CD4-positive, alpha-beta memory T cell (primary cell): ENCODE data around the gene PPP1R9A. TPM values are rescaled to one million over a fixed set of nuclear protein-coding genes. Genes with fewer than 3 reads are reported as not detected.

ENCODE experiments used
- CTCF ChIA-PET: fragments of 350-600 bp; sonication (Branson Sonifier 250); formaldehyde crosslinking; loops from one replicate; lab custom pipeline; 2021; ENCODE audit warnings: inconsistent platforms; ENCODE audit not compliant: partially characterized antibody; lab: Charles Lee
- POLR2A ChIA-PET: fragments of 350-600 bp; sonication (Branson Sonifier 250); formaldehyde crosslinking; loops from one replicate; lab custom pipeline; 2021; ENCODE audit not compliant: partially characterized antibody; lab: Charles Lee
- DNase-seq, 5 donors: peaks; one replicate each; pipeline versions ENCODE4 v3.0.0 to v3.0.0-alpha.2; 2020 to 2022; ENCODE audit warnings: mixed read lengths in 1 of 5
- H3K27ac ChIP-seq: one replicate; pipeline ENCODE4 v1.7.0; 2013; ENCODE audit warnings: low read depth, low read length
- H3K27me3 ChIP-seq: 2 replicates; pipeline ENCODE4 v1.7.0; 2013; ENCODE audit warnings: mild to moderate bottlenecking, low read length, moderate library complexity; ENCODE audit not compliant: insufficient read depth
- H3K36me3 ChIP-seq: 2 replicates; pipeline ENCODE4 v1.7.0; 2013; ENCODE audit warnings: mild to moderate bottlenecking, low read length, moderate library complexity; ENCODE audit not compliant: insufficient read depth
- H3K4me1 ChIP-seq: 2 replicates; pipeline ENCODE4 v1.7.0; 2013; ENCODE audit warnings: mild to moderate bottlenecking, low read length, moderate library complexity; ENCODE audit not compliant: insufficient read depth
- H3K4me3 ChIP-seq, 2 donors: one replicate each; pipeline ENCODE4 v1.7.0; 2013; ENCODE audit warnings: low read length in 2 of 2, mild to moderate bottlenecking in 1 of 2
- H3K9me3 ChIP-seq, 2 donors: one replicate each; pipeline ENCODE4 v1.7.0; 2013; ENCODE audit warnings: low read length in 2 of 2, control low read depth in 1 of 2; ENCODE audit not compliant: control insufficient read depth in 1 of 2
- H3K27ac Mint-ChIP-seq, 7 donors: one replicate each; pipeline ENCODE4 v1.8.0; 2020 to 2021; ENCODE audit warnings: mixed read lengths in 7 of 7, mild to moderate bottlenecking in 6 of 7, inconsistent platforms in 3 of 7, moderate library complexity in 3 of 7
- H3K27me3 Mint-ChIP-seq, 2 donors: one replicate each; pipeline ENCODE4 v1.8.0; 2020 to 2021; ENCODE audit warnings: mixed read lengths in 2 of 2
- H3K36me3 Mint-ChIP-seq, 2 donors: one replicate each; pipeline ENCODE4 v1.8.0; 2020 to 2021; ENCODE audit warnings: mixed read lengths in 2 of 2, inconsistent platforms in 1 of 2, mild to moderate bottlenecking in 1 of 2
- H3K4me1 Mint-ChIP-seq, 4 donors: one replicate each; pipeline ENCODE4 v1.8.0; 2020 to 2021; ENCODE audit warnings: mixed read lengths in 4 of 4, mild to moderate bottlenecking in 1 of 4
- H3K4me3 Mint-ChIP-seq, 8 donors: one replicate each; pipeline ENCODE4 v1.8.0; 2020 to 2021; ENCODE audit warnings: mixed read lengths in 8 of 8, mild to moderate bottlenecking in 7 of 8, moderate library complexity in 6 of 8, inconsistent platforms in 3 of 8
- H3K9me3 Mint-ChIP-seq, 8 donors: one replicate each; pipeline ENCODE4 v1.8.0; 2020 to 2021; ENCODE audit warnings: mixed read lengths in 8 of 8, mild to moderate bottlenecking in 5 of 8, inconsistent platforms in 3 of 8, moderate library complexity in 1 of 8
- intact Hi-C: fragments of 100-400 bp; cut with micrococcal nuclease; formaldehyde crosslinking; loops from one replicate; pipeline ENCODE4 v1.15.1; 2023
- polyA plus RNA-seq, 2 donors: library from polyadenylated mRNA; unstranded; fragments of 300-500 nt; fragmentation: Illumina TruSeq; gene quantifications; one replicate each; pipeline ENCODE4 v1.2.3, GENCODE V29; 2021
- total RNA-seq, 2 experiments: library from RNA; stranded (reverse); gene quantifications; one replicate each; pipeline ENCODE4 v1.2.3, GENCODE V29; 2021

The PPP1R9A gene
- total and polyA plus RNA-seq, 4 experiments from 2014 or later: not detected

GRCh38 chr7:95099106-95099505 lies 191.7 kb downstream of the PPP1R9A start:
- Mint-ChIP-seq H3K36me3 (no peaks in the 10 kb centered on the region), H3K4me1 (no peaks in the 10 kb centered on the region), H3K4me3 (no peak overlapping the region), H3K27me3 (no peaks in the 10 kb centered on the region), H3K27ac (no peak overlapping the region), H3K9me3 (peaks cover 0 to 2% (median 0%) of the 10 kb centered on the region in 8 donors)
- ChIA-PET CTCF (no interaction called here), POLR2A (no interaction called here)
- Histone ChIP-seq H3K4me1 (no peaks in the 10 kb centered on the region), H3K27ac (no peak overlapping the region), H3K27me3 (no peaks in the 10 kb centered on the region), H3K4me3 (no peak overlapping the region), H3K9me3 (no peaks in the 10 kb centered on the region), H3K36me3 (no peaks in the 10 kb centered on the region)
- intact Hi-C loops: no loop called here
- DNase-seq: no peak

- ChIA-PET CTCF (no interaction called here), POLR2A (no interaction called here)
- Histone ChIP-seq H3K36me3 (no peaks in the 10 kb centered on the region), H3K4me3 (no peak overlapping the region), H3K4me1 (no peaks in the 10 kb centered on the region), H3K9me3 (no peaks in the 10 kb centered on the region), H3K27me3 (no peaks in the 10 kb centered on the region), H3K27ac (no peak overlapping the region)
- no peak overlapping the region for H3K4me3 Mint-ChIP-seq
- no peaks in the 10 kb centered on the region for H3K4me1 Mint-ChIP-seq
- DNase-seq: no peak
- no peaks in the 10 kb centered on the region for H3K27me3 Mint-ChIP-seq
- H3K9me3 Mint-ChIP-seq: peaks cover 0 to 2% (median 0%) of the 10 kb centered on the region in 8 donors
- no peak overlapping the region for H3K27ac Mint-ChIP-seq
- no peaks in the 10 kb centered on the region for H3K36me3 Mint-ChIP-seq
- intact Hi-C loops: no loop called here
Observed at GRCh38 chr7:95101422-95101821, 194.0 kb downstream of the PPP1R9A start.

- H3K9me3 ChIP-seq: no peaks in the 10 kb centered on the region
- H3K4me3 ChIP-seq: no peak overlapping the region
- Mint-ChIP-seq H3K9me3 (peaks cover 0 to 2% (median 0%) of the 10 kb centered on the region in 8 donors), H3K4me3 (no peak overlapping the region), H3K36me3 (no peaks in the 10 kb centered on the region), H3K4me1 (no peaks in the 10 kb centered on the region), H3K27me3 (no peaks in the 10 kb centered on the region), H3K27ac (no peak overlapping the region)
- no peaks in the 10 kb centered on the region for H3K27me3 ChIP-seq
- DNase-seq: no peak
- POLR2A ChIA-PET: no interaction called here
- CTCF ChIA-PET: no interaction called here
- no peaks in the 10 kb centered on the region for H3K4me1 ChIP-seq
- H3K27ac ChIP-seq: no peak overlapping the region
- intact Hi-C loops: no loop called here
- H3K36me3 ChIP-seq: no peaks in the 10 kb centered on the region
Observed at GRCh38 chr7:95102662-95103061, 195.3 kb downstream of the PPP1R9A start.

GRCh38 chr7:95104739-95105138 lies 197.3 kb downstream of the PPP1R9A start:
- intact Hi-C loops: no loop called here
- CTCF ChIA-PET: interaction anchor here (0.9 kb wide), 1 partner anchor 654 kb away, joined by 3 read pairs; no protein-coding TSS in a partner anchor
- H3K36me3 ChIP-seq: no peaks in the 10 kb centered on the region
- no peaks in the 10 kb centered on the region for H3K27me3 ChIP-seq
- no peak overlapping the region for H3K4me3 Mint-ChIP-seq
- no peaks in the 10 kb centered on the region for H3K36me3 Mint-ChIP-seq
- H3K4me1 Mint-ChIP-seq: no peaks in the 10 kb centered on the region
- POLR2A ChIA-PET: no interaction called here
- peaks cover 0 to 2% (median 0%) of the 10 kb centered on the region in 8 donors for H3K9me3 Mint-ChIP-seq
- no peaks in the 10 kb centered on the region for H3K27me3 Mint-ChIP-seq
- no peak overlapping the region for H3K4me3 ChIP-seq
- H3K27ac ChIP-seq: no peak overlapping the region
- DNase-seq: no peak
- no peaks in the 10 kb centered on the region for H3K4me1 ChIP-seq
- H3K9me3 ChIP-seq: no peaks in the 10 kb centered on the region
- no peak overlapping the region for H3K27ac Mint-ChIP-seq

- Mint-ChIP-seq H3K4me1 (no peaks in the 10 kb centered on the region), H3K4me3 (no peak overlapping the region), H3K9me3 (no peaks in the 10 kb centered on the region), H3K36me3 (no peaks in the 10 kb centered on the region), H3K27me3 (no peaks in the 10 kb centered on the region), H3K27ac (no peak overlapping the region)
- intact Hi-C loops: no loop called here
- ChIA-PET CTCF (no interaction called here), POLR2A (no interaction called here)
- Histone ChIP-seq H3K36me3 (no peaks in the 10 kb centered on the region), H3K9me3 (no peaks in the 10 kb centered on the region), H3K27me3 (no peaks in the 10 kb centered on the region), H3K4me1 (no peaks in the 10 kb centered on the region), H3K4me3 (no peak overlapping the region), H3K27ac (no peak overlapping the region)
- DNase-seq: no peak
Observed at GRCh38 chr7:95105627-95106026, 198.2 kb downstream of the PPP1R9A start.

- Histone ChIP-seq H3K27me3 (no peaks in the 10 kb centered on the region), H3K27ac (no peak overlapping the region), H3K9me3 (no peaks in the 10 kb centered on the region), H3K4me1 (no peaks in the 10 kb centered on the region), H3K36me3 (no peaks in the 10 kb centered on the region), H3K4me3 (no peak overlapping the region)
- intact Hi-C loops: no loop called here
- H3K4me3 Mint-ChIP-seq: no peak overlapping the region
- CTCF ChIA-PET: no interaction called here
- no peak overlapping the region for H3K27ac Mint-ChIP-seq
- H3K36me3 Mint-ChIP-seq: no peaks in the 10 kb centered on the region
- H3K4me1 Mint-ChIP-seq: no peaks in the 10 kb centered on the region
- no peaks in the 10 kb centered on the region for H3K9me3 Mint-ChIP-seq
- H3K27me3 Mint-ChIP-seq: no peaks in the 10 kb centered on the region
- POLR2A ChIA-PET: no interaction called here
- DNase-seq: no peak
Observed at GRCh38 chr7:95106401-95106800, 199.0 kb downstream of the PPP1R9A start.

GRCh38 chr7:95110707-95111106 lies 203.3 kb downstream of the PPP1R9A start:
- no peaks in the 10 kb centered on the region for H3K9me3 Mint-ChIP-seq
- H3K27ac ChIP-seq: no peak overlapping the region
- no peak for DNase-seq
- no peaks in the 10 kb centered on the region for H3K36me3 ChIP-seq
- H3K9me3 ChIP-seq: no peaks in the 10 kb centered on the region
- H3K4me1 Mint-ChIP-seq: no peaks in the 10 kb centered on the region
- intact Hi-C loops: no loop called here
- no peaks in the 10 kb centered on the region for H3K36me3 Mint-ChIP-seq
- H3K4me3 ChIP-seq: no peak overlapping the region
- no peak overlapping the region for H3K27ac Mint-ChIP-seq
- H3K27me3 Mint-ChIP-seq: no peaks in the 10 kb centered on the region
- CTCF ChIA-PET: no interaction called here
- POLR2A ChIA-PET: no interaction called here
- H3K4me1 ChIP-seq: no peaks in the 10 kb centered on the region
- H3K27me3 ChIP-seq: no peaks in the 10 kb centered on the region
- H3K4me3 Mint-ChIP-seq: no peak overlapping the region

GRCh38 chr7:95113590-95113989 lies 206.2 kb downstream of the PPP1R9A start:
- intact Hi-C loops: no loop called here
- H3K27me3 Mint-ChIP-seq: no peaks in the 10 kb centered on the region

More at GRCh38 chr7:95113590-95113989, 206.2 kb downstream of the PPP1R9A start:
- Histone ChIP-seq H3K4me1 (no peaks in the 10 kb centered on the region), H3K36me3 (no peaks in the 10 kb centered on the region), H3K27ac (no peak overlapping the region), H3K27me3 (no peaks in the 10 kb centered on the region), H3K4me3 (no peak overlapping the region), H3K9me3 (no peaks in the 10 kb centered on the region)
- no peak overlapping the region for H3K4me3 Mint-ChIP-seq
- CTCF ChIA-PET: no interaction called here
- no peak for DNase-seq
- no peak overlapping the region for H3K27ac Mint-ChIP-seq
- POLR2A ChIA-PET: no interaction called here
- no peaks in the 10 kb centered on the region for H3K9me3 Mint-ChIP-seq
- no peaks in the 10 kb centered on the region for H3K36me3 Mint-ChIP-seq
- H3K4me1 Mint-ChIP-seq: no peaks in the 10 kb centered on the region
